ENCODE results near the gene SLC37A3.

SLC37A3 gene

DNA sequence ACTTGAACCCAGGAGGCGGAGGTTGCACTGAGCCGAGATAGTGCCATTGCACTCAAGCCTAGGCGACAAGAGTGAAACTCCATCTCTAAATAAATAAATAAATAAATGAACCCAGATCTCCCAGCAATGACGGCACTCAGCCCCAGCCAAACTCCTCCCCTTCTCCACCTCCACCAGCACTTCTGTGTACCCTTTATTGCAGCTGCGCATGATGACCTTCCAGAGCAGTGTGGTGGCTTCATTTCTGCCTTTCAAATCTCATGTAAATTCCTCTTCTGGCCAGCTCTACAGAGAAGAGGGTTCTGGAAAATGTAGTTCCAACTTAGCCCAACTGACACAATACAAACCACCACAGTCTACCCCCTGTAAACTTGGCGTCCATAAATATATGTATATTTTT, 108.5 kb downstream of the SLC37A3 start:
- H3K4me3 ChIP-seq (ENCODE audit: low read length) = no peak overlapping the region
- no peak for DNase-seq (ENCODE audit: low read depth, low spot score)

GRCh38 chr7:140287988-140288387, 110.3 kb downstream of the SLC37A3 start:
- no peak overlapping the region for H3K4me3 ChIP-seq (ENCODE audit: low read length)
- DNase-seq (ENCODE audit: low read depth, low spot score) = no peak

DNA sequence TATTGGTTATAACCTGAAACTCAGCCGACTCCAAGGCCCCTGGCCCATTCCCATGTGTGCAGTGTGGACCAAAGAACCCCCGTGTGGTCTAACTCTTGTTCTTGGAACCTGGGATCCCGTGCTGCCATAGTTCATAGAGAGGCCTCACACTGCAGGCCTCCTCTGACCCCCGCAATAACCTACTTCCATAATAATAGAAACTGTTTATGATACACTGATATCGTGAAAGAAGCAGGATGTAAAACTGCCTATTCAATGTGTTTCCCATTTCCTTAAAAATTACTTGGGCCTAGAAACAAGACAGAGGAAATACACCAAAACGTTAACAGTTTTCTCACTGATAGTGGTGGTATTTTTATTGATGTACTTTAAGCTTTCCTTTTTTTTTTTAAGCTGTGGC, 112.4 kb downstream of the SLC37A3 start:
- no peak overlapping the region for H3K4me3 ChIP-seq (ENCODE audit: low read length)
- DNase-seq (ENCODE audit: low read depth, low spot score) = no peak

DNA sequence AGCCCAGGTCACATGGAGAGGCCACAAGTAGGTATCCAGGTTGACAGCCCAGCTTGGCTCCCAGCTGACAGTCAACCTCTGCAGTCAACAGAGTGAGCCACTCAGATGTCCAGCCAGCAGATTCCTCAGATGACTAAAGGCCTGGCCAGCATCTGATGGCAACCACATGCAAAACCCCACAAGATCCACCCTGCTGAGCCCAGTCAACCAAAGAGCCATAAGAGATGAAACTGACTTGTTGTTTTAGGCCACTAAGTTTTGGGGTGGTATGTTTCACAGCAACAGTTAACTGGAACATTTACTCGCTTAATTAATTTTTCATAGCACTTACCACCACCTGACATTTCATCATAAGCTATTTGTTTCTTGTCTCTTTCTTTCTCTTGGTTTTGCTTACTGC, 114.3 kb downstream of the SLC37A3 start:
- H3K4me3 ChIP-seq (ENCODE audit: low read length) = no peak overlapping the region
- no peak for DNase-seq (ENCODE audit: low read depth, low spot score)
